Amniotic stem cell (primary cell): ENCODE measurements around the gene SMAD3.

ENCODE experiments used
- DNase-seq: peaks from one replicate; lab custom pipeline; 2025; lab: John Stamatoyannopoulos, UW

Gene SMAD3

DNA sequence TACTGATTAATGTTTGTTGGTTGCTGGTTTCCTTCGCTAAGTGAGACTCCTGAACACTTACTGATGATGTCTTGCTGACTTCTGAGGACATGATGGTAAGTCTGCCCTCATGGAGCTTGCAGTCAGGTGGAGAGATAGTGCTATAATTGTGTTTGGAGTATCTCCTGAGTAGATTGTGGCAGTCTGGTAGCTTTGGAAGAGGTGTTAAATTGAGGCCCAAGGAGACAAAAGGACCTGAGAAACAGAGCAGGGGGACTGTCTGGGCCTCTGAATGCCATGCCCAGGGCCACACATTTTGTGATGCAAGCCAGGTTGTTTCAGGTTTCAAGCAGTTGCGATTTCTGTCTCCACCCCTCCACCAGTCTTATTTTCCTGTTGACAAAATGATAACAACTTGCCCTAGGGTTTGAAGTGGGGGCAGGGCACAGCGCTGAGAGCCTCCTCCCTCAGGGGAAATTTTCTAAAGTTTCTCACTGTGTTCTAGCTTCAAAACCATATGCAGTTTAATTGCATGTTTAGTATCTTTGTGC is 16.7 kb downstream of the SMAD3 start:
- DNase-seq, result no peak

DNA sequence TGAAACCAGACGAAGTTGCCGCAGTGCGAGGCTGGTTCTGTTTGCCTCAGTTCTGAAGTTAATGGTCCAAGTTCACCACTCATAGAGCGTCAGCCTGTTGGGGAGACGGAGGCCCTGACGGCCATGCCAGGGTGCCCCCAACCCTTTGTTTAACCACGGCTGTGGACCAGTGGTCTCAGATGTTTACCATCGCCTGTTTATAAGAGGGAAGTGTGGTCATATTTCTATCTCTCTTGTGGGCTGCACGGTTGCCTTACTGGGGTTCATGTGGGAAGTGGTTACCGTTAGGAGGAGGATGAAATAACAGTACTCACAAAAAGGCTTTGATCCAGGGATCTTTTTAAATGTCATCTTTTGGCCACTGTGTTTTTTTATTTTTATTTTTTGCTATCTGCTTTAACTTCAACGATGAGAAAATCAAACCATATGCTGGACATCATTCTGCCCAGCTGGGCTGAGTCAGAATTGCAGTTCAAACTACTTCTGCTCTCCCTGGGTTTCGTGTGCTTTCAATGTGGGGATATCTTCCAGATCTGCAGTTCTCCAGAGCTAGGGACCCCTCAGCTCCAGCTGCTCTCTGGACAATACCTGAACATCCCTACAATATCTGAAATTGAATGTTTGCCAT is 17.8 kb downstream of the SMAD3 start:
- DNase-seq, result no peak

DNA sequence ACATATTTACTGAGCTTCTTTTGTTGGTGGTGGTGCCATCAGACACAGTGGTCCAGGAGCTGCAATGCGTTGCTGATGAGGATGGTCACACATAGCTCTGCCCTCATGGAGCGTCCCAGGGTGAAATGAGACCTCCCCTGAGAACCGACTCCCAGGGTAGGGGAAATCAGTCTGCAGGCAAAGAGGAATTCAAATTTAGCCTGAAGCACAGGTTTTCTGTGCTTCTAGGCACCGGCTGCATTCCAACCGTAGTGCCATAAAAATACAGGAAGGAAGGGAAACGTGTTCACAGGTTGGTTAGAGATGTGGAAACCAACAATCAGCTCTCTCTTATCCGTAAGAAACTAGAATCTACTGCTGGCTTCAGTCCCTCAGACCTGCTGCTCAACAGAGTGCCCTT is 19.2 kb downstream of the SMAD3 start:
- no peak for DNase-seq

DNA sequence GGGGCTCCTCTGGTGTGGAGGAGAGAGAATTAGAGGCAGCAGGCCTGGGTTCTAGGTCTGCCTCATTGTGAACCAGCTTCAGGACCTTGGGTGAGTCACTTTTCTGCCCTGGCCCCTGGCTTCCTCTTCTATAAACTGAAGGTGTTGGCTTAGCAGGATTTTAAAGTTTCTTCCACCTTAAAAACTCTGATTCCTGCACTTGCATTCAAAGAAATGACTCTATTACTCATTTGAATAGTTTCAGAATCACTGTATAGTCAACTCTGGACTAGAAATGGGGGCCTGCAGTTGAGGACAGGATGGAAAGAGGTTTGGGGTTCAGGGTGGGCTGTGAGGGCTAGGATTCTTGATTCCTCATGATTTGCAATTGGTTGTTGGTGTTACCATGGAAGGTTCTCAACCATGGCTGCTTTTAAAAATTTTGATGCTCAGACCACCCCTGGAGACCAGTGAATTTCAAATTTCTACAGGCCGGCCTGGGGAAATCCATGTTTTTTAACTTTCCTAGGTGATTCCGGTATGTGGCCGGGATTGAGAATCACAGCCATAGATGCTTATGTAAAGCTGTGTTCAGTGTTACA is 19.9 kb downstream of the SMAD3 start:
- DNase-seq, result no peak

DNA sequence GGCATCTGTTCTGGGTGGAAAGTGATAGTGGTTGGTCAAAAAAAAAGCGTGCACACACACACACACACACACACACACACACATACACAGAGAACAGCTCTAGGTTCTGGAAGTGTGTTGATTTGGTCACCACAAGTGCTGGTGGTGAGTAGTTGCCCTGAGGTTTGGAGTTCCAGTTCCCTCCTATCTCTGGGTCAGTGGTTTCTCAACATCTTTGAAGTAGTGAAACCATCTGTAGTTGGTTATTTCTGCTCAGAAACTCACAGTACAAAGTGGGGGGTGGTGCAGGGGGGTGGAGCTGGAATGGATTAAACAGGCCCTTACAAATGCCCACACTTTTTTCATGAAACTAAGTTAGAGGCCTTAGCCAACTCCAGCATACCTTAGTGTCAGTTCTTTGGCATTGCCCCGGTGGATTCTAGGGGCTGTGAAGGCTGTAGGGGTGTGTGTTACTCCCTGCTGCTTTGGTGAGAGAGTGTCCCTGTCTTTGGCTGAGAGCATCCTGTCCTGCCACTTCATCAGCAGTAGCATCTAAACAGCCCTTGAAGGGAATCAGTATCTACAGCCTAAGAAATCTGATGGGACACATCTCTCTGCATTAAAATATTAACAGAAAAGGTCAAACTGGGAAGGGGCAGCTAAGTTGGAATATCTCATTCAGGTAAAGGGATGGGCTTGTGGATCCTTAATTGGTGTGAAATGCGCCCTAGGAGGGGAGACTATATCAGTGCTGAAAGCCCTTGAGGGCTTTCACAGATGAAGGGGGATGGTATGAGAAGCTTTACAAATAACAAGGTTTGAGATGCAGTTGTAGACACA is 20.6 kb downstream of the SMAD3 start:
- no peak for DNase-seq

DNA sequence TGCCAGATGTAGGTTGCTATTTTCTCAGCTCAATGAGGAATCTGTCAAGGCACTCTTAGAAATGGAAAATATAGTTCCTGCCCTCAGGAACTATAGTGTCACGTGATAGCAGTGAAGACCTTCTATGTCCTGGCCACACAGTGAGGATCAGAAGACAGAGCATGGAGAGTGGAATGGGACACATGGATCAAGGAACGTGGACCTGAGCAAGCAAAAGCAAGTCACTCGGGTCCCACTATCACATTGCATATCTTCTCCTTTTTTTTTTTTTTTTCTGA is 21.2 kb downstream of the SMAD3 start:
- no peak for DNase-seq

DNA sequence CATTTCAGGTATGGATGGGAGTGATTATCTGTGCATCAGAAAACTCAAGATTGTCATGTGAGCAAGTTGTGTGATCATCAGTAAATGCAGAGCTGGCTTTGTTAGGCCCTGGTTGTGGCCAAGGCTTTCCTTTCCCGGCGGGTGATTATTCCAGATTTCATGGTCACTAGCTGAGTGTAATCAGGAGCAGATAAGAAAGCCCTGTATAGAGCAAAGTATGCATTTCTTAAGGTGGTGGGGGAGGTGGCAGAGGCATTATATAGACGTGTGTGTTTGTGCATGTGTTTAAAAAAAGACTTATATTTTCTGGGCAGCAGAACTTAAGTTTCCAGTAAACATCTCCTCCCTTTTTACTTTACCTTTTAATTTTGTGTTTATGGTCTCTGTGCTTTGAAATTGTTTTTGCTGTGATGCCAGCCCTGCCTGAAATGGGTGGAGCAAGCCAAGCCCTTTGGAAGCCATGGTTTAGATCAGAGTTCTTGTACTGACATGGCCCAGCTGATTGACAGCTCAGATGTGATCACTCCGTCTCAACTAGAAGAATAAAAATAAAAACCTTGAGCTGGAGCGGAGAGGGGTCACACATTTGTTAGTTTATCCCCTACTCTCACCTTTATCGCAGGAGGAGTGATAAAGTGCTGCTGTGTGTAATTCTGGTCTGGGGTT is 22.2 kb downstream of the SMAD3 start:
- no peak for DNase-seq

DNA sequence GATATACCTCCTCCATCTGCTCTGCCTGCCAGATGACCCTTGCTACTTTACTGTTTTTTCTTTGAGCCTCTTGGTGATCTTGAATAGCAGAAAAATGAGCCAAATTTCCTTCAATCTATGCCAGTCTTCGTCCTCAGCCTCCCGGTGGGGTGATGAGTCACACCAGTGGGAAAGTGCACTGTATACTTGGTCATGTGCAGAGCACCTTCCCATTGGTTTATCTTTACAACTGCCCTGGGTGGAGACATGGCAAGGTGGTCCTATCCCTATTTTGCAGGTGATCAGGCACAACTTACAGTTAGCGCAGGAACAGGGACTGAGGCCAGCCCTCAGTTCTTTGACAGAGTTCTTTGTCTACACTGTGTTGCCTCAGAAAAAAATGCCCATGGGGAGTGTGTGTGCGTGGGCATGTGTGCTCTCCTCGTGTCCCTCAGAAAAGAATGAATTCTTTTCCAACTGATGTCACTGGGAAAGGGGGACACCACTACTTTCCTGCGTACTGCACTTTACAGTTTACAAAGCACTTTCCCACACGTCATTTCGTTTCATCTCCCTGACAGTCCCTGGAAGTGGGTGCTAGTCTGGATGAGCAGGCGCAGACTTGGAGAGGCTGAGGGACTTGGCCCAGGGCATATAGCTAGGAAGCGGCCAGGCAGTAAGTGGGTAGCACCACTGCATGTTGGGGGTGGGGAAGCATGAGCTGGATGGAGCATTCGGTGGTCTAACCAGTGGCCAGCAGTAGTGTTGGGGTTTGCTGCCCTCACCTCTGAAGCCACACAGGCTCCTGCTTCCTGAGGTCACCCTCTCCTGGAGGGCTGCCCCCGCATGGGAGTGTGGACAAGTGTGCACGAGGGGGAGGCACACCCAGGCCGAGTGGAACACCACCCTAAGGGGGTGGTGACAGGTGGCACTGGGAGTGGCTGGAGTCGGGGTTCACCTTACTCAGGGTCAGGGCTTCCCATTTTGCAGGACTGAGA is 24.1 kb downstream of the SMAD3 start:
- no peak for DNase-seq

DNA sequence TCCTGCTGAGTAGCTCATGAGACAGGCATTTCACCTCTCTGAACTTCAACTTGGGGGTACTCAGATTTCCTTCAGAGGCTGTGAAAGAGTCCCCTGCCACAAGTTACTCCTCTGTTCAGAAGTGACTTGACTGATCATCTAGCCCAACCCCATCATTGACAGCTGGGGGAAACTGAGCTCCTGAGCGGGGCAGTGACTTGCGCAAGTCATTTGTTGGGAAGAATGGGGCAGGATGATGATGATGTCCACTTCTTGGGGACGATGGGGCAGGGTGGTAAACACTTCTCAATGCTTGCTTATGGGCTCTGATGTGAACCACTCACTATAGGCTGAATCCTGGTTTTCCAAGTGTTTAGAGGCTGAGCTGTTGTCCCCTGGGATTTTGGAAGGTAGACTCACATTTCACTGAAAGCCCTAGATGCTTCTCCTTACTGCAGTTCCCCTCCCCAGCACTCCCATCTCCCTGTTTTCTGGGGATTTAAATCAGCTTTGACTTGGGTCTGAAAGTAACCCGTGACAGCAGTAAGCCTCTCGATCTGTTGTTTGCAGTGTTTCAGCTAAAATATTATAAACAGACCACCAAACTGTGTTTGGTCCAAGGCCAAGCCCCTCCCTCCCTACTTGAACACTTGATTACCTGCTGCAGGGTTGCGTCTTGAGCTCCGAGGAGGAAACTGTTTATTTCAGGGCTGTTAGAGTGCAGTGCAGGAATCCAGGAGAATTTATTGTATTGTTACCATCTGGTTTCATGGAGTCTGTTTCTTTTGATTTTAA is 25.1 kb downstream of the SMAD3 start:
- no peak for DNase-seq

DNA sequence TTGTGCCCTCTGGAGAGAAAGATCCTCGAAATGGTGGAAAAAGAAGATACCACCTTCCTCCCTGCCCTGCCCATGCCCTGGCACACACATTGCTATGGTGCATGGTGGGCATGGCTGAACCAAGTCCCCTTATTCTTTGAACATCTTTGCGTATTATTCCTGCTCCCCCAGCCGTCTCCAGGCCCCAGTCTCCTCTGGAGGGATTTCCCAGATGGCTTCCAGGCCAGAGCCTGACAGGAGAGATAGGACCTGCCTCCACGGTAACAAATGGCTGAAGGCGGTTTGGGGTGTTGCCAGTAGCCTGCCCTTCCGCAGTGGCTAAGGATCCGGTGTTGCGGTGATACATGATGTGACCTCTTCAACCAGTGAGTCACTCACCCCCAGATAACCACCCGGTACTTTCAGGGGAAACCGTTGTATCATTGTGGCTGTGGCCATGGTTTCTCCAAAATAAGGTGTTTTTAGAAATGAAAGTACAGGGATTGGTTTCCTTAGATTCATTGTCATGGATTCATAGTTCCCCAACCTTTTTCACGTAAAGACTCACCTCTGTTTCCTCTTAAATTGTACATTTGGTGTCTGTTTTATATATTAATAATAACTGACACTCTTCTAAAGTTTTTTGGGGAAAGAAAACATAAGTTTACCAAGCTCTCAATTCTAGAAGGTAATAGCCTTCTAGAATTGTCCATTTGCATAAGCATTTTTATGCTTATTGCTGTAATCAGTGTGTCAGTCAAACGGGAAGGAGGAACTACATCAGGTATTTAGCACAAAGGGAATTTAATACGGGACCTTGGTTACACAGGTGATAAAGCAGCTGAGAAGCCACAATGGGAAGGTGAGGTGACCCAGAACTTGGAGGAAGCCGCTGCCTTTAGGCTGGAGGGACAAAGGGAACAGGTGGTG is 25.9 kb downstream of the SMAD3 start:
- DNase-seq, result peak; percentile 67

DNA sequence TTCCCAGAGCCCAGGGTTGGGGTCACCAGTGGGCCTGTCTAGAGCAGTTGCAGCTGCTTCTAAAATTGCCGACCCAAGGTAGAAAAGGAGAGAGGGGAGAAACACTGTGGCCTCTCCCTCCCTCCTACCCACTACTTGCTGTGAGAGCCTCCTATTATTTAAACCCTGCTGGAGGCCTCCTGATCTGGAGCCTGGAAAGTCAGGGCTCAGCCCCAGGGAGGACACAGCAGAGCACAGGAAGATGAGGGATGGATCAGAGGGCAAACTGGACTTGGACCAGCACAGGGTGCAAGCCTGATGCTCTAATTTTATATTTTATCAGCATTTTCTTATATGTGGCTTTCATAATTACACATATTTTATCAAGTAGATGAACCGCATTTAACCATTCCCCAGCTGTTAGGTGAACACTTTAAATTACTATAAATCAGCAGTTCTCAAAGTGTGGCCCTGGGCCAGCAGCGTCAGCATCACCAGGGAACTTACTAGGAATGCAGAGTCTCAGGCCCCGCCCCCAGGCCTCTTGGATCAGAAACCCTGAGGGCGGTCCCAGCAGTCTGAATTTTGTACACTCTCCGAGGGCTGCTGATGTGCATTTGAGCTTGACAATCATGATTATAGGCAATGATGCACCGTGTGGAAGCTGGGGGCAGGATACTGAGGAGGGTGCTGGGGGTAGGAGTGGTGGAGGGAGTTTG is 26.7 kb downstream of the SMAD3 start:
- no peak for DNase-seq

DNA sequence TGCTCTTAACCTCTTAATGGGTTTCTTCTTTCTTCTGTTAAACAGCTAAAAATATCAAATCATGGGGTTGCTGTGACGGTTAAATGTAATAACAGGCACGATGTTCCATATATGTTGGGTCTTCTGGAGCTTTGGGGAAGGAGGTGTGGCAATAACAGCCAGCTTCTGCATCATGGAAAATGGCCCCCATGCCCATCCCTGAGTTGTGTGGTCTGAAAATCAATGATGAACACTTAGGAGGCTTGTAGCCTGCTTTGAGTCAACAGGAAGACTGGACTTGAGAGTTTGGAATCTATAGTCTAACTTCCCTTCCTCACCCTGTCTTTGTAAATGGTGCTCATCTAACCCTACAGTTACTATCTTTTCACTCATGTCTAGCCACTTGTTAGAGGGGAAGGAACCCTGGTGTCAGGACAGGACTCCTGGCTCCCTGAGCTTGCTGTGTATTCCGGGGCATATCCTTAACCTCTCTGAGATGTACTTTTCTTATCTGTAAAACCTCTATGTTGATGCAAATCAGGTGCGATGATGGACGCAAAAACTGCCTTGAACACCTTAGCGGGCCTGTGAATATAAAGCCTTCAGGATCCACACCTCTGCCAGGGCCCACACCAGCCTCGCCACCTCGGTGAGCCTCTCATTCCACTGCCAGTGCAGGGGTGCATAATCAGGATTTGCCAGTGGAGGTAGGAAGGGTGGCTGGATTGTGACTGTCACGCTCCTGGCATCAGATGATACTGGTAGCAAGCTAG is 27.5 kb downstream of the SMAD3 start:
- no peak for DNase-seq

DNA sequence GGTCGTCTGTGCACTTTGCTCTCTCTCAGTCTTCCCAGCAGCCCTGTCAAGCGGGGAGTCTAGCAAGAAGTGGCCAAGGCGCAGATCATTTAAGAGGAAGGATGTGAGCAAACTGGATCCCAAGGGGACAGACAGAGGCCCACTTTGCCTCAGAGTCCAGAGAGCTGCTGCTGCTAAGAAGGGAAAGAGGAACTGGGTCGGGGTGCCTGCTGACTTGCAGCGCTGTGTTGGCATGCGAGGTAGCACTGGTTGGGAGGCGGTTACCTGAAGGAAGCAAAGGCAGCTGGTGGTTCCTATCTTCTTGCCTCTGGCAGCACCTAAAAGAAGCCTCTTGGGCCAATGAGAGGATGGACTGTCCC is 28.1 kb downstream of the SMAD3 start:
- no peak for DNase-seq

DNA sequence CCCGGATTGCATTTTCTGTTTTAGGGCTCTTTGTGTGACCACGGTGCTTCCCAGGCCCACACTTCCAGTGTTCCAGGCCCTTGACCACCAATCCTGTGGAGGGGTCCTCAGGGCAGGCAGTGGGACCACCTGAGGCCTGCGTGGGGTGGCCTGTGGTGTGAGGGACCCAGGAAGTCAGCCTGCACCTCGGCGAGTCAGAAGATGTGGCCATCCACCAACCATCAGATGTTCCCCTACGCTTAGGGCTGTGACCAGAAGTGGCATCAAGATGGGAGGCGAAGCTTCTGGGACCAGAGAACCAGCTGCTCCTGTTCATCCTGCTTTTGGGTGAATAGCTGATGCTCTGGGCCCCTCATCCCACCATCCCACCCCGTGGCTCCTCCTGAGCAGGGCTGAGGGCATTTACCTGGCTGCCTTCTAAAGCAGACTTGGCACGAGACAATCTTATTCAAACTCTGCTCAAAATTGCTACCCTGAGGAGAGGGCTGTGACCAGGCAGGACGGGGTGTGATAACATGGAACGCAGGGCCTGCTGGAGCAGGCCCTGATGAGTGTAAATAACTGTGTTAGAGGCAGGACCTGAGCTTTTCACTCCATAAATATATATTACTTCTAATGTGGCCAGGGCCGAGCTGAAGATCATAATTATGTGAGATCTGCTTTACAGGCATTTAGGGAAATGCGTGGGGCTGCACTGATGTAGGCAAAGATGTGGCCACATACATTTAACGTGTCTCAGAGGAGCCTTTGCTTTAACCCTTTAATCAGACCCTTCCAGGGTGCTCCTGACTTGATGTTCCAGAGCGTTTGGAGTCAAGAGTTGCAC is 28.8 kb downstream of the SMAD3 start:
- DNase-seq, result no peak

DNA sequence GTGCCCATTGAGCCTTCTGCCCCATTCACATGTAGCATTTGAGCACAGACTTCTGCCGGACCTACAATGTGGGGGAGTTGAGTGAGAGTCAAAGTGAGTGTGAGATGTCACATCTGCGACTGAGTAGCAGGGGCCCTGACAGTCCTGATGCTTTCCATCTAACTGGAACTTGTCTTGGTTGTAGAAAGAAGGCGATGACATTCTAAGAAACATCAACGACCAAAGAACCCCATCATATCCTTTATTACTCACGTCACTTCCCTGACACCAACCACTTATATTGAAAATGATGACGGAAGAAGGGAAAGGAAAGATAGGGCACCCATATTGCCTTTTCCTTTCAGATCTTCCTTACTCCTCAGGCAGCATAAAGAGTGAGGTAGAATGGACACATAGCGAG is 30.5 kb downstream of the SMAD3 start:
- no peak for DNase-seq

DNA sequence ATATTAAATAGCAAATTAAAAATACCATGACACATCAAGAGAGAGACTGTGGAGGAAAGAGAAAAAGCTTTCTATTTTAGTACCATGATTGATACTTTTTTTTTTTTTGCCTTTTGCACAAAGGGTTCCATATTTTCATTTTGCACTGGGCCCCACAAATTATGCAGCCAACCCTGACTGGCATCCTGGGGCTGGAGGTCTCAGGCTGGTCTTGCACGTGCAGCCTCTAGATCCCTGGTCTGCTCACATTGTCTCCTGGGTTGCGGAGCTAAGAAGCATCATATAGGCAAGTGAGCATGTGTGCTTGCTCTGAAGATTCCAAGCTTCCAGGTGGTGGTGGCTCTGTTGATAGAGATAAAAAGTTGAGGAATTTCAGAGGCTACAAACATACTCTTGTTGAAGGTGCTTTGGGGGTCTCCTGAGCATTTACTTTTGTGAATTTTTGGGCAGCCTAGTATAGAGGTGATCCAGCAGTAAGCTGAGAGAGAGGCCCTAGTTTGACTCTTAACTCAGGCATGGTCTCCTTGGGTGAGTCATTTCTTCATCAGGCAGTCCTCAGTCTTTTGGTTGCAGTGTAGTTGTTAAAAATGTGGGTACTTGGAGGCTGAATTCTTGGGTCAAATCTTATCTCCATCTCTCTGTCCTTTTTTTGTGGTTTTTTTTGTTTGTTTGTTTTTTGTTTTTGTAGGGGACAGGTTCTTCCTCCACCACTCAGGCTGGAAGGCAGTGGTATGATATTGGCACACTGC is 31.3 kb downstream of the SMAD3 start:
- DNase-seq, result no peak

DNA sequence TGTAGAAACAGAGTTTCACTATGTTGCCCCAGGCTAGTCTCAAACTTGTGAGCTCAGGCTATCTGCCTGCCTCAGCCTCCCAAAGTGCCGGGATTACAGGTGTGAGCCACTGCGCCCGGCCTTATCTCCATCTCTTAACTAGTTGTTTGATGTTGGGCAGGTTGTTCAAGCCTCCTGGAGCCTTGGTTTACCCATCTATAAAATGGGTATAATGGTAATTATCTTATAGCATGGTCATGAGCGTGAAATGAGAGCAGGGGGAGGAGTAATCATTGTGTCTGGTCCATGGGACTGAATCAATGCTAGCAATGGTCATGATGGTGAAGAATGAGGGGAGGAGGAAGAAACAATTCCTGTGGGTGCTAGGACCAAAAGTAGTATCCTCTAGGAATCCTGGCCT is 32.0 kb downstream of the SMAD3 start:
- DNase-seq, result no peak
